ENCODE results near the gene TACC3.

TACC3 gene

DNA sequence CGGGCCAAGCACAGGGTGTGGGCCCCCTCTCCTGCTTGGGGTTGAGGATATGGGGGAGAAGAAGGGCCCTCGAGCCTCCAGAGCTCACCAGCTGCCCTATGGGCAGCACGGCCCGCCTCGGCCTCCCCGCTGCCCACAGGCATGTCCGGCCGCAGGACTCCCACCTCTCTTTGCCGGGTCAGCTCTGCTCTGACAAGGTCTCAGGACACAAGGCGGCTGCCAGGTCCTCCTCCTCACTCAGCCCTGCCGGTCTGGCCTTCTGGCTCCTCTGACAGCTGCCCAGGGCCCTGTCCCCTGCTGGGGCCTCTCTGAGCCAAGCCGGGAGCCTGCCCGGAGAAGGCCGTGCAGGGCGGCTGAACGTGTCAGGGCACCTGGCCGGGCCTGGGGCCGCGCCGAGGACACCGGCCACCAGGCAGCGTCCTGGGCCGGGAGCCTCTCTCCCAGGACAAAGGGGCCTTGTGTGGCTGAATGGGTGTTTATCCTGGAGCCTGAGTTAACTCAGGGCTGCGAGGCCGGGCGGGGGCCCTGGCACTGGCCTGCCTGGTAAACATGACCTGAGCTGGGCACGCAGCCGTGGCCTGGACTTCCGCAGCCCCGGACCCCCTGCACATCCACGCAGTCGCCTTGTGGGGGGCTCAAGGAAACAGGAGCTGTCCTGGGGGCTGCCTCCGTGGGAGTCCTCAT is 25.7 kb downstream of the TACC3 start:
- DNase-seq (ENCODE audit: low read depth): no peak

DNA sequence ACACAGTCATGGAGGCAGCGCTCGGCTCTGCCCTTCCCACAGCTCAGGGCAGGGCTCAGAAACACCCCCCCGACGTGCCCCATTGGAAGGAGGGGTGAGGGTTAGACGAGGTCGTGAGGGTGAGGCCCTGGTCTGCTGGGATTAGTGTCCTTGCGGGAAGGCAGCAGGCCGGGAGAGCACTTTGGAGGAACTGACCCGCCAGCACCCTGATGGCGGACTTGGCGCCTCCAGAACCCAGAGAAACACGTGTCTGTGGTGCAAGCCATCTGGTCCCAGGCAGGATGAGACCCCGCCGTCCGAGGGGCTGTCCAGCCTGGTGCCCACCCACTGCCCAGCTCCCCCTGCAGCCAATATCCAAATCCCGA is 26.3 kb downstream of the TACC3 start:
- DNase-seq (ENCODE audit: low read depth): no peak

DNA sequence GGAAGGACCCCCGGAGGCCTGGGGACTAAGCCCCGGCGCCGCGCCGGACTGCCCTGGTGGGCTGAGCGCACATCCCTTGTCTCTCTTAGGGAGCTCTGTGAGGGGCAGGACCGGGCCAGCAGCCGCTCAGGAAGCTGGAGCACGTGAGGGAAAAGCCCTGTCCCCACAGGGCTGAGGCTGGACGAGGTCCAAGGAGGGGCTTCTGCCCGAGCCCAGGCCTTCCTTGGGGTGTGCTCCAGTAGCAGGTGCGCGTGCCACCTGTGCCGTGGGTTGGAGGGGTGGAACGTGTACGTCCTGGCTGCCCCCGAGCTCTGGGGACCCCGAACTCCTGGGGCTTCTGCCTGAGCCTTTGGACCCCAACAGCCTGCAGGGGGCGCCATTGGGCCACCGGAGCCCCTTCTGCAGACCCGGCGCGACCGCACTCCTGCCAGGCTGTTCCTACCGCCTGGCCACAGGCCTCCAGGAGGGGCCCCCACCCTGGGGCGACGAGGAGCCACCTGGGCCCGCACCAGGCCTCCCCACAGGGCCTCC is 27.2 kb downstream of the TACC3 start:
- no peak for DNase-seq (ENCODE audit: low read depth)

DNA sequence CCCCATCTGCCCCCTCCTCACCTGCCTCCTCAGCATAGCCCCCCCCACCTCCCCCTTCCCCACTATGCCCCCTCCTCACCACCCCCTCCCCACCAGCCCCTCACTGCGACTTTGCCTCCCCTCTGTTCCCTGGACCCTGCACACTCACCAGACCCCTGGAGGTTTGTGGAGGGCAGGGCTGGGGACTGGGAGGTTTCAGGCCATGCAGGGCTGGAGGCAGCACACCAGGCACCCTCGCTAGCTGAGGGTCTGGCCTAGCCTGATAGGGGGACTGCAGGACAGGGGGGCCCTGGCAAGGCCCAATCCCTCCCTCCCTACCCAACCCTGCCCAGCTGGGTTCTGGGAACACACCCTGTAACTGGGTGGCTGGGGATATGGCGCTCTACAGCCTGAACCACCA is 28.0 kb downstream of the TACC3 start:
- DNase-seq (ENCODE audit: low read depth): no peak

DNA sequence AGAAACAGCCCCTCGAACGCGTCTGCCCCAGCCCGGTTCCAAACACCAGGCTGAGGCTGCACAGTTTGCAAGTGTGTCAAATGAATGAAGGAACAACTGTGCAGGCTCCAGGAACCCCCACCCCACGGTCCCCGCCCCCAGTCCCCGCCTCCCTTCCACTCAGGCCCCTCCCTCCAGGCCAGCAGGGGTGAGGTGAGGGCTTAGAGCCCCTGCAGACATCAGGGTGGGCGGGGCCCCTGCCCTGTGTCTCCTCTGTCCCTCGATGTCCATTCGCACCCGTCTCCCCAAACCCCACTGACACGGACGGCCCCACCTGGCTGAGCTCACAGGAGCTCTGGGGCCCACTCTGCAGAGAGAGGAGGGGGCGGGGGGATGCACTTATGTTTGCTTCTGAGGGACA is 28.5 kb downstream of the TACC3 start:
- no peak for DNase-seq (ENCODE audit: low read depth)

DNA sequence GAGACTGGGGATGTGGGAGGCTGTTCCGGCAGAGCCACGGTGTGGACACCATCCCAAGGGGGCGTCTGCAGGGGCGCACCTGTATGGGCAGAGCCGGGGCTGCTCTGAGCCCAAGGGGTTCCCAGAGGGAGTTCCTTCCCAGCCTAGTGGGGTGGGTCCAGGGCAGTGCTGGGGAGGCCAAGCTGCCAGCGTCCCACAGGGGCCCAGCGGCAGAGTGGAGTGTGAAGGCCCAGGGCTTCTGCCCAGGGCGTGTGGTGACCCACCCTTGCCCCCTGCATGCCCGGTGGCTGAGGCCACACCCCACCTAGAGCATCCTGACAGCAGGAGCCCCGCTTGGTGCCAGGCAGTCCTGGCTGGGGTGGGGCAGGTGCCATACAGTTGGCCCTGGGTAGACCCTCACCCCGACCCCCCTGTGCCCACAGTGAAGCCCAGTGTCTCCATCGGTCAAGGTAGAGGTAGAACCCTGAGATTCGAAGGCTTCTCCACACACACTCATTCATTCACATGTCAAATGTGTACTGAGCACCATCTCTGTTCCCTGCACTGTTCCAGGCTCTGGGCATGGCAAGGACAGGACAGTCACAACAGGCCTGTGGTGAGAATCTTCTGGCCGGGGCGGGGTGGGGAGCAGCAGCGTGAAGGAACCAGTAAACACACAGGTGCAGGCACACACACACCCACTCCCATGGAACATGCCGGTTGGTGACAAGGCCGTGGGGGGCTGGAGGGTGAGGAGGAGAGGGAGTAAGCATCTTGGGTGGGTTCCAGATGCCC is 29.2 kb downstream of the TACC3 start:
- DNase-seq (ENCODE audit: low read depth): no peak

DNA sequence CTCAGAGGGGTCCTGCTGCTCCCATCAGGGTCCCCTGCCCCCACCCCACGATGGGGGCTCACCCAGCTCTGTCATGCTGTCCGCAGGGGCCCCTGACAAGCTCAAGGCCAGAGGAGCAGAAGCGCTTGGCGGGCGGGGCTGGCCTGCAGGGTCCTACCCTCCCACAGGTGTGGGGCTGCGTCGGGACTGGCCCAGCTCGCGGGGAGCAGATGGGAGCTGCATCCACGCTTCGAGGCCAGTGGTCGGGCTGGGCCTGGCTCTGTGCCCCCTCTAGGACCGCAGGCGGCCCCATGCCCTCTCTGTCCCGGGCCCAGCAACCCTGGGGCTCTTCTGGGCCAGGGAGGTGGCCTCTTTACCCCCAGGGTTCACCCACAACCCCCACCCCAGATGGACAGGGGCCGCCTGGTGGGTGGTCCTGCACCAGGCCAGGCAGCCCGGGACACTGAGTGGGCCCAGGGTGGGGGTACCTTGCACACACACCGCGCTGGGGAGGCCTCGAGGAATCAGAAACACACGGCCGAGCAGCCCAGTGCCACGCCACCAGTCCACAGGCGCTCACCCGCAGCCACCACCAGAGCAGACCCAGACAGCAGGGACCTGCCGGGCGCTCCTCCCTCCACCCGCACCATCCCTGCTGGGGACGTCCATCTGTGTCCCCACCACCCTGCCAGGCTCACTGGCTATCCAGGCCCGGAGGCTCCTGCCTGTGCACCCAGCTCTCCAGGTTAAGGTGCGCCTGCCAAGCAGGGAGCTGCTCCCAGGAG is 30.0 kb downstream of the TACC3 start:
- DNase-seq (ENCODE audit: low read depth): no peak

DNA sequence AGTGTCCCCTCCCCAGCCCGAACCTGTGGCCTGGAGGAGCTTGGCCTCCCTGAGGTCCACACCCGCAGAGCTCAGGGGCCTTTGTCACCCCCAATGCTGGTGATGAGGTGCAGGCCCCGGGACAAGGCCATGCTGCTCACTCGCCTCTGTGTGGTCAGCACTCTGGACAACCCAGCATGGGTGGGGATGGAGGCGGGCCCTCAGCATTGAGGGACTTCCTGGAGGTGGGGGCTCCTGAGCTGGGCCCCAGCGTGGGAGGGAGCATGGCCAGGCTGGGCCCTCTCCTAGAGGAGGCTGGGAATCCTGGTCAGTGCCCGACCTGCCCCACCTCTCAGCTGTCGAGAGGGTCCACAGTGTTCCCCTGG is 30.6 kb downstream of the TACC3 start:
- DNase-seq (ENCODE audit: low read depth): no peak

DNA sequence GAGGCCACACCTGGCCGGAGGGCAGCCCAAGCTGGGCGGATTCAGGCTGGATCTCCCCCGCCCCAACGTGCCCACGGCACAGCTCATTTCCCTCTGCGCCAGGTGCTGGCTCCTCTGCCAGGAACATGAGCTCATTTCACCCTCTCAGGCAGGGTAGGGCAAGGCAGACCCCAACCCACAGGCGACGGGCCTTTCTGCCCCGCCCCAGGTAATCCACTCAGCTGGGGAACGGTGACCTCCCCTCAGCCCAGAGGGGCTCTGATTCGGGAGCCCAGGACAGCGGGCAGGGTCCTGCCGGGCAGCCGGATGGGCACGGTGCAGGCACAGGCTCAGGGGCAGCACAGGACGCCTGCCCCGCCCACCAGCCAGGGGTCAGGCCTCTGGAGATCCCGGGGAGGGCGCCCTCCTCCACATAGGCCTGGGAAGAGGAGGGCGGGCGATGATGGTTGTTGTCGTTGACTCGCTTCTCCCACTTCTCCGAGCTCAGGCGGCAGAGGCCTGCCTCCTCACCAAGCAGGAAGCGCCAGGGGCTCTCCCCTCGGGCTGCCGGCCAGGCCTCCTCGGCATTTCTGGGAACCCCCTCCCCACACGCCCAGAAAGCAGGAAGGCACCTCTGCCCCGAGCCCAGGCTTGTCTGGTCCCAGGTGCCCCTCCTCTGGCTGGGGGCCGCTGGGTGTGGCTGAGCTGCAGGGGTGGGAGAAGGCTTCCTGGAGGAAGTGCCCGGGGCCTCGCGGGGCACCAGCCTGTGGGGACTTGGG is 31.1 kb downstream of the TACC3 start:
- DNase-seq (ENCODE audit: low read depth): no peak

DNA sequence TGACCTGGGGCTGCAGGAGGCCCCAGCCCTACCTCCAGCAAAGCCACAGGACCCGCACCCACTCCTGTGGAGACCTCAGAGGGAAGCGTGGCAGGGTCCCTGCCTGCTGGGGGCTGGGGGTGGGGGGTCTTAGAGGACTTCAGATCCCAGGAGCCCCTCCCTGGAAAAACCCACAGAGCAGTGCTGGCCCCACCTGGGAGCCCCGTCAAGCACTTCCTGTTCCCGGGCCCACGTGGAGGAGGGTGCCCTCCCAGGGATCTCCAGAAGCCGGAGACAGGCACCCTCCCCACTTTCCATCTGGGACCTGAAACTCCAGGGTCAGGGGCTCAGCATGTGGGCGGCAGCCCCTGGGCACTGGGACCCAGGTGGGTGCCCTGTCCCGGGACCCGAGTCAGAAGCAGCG is 32.0 kb downstream of the TACC3 start:
- DNase-seq (ENCODE audit: low read depth): no peak

DNA sequence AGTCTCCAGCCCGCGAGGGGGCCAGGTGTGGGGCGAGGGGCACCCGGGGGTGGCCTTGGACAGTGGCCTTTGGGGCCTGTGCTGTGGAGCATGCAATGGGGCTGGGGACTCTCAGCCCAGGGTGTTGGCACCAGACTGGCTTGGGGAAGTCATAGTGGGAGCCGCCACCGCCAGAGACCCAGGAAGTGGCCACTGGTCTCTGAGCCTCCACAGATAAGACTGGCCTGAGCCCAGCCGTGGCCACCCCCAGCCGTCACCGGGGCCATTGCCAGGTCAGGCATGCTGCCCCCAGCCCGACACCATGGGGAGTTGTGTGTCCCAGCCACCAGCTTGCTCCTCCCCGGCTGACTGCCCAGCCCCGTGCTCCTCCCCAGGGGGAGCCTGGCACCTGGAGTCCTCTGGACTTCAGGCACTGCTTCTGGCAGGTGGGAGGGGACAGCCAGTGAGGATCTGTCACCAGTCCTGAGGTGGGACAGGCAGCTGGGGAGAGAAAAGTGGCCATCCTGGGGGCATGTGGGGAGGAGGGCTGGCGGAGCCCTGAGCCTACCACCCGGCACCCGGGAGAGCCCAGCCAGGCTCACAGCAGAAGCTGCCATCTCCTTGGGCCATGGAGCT is 32.5 kb downstream of the TACC3 start:
- DNase-seq (ENCODE audit: low read depth): no peak

DNA sequence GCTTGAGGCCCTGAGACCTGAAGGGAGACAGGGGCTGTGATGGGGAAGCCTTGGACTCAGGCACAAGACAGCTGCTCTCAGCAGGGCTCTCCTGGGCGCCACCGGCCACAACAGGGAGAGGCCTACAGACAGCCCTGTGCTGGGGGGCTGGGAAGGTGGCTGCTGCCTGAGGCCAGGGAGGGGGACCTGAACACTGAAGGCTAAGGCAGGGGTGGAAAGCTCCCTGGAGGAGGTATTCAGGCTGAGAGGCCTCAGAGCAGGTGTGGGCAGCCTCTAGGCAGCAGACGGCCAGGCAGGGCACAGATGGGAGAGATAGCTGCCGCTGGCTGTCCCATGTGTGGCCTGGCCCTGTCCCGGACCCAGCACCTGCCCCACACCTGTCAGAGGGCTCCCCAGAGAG is 33.0 kb downstream of the TACC3 start:
- DNase-seq (ENCODE audit: low read depth): no peak

DNA sequence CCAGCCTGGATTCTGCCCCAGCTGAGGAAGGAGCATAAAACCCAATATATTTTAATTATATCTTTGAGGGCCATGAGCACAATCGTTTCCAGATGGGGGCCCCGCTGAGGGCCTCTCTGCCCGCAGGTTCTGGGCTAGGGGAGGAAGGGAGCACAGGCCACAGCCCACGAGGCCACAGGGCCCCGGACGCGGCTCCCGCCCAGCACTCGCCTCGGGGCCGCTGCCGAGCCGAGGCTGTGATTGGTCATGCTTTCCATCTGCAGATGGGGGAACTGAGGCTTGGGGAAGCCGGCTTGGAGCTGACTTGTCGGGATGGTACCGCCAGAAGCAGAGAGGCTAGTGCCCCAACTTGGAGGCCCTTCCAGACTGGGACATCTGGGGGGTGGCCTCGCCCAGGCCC is 34.0 kb downstream of the TACC3 start:
- no peak for DNase-seq (ENCODE audit: low read depth)

DNA sequence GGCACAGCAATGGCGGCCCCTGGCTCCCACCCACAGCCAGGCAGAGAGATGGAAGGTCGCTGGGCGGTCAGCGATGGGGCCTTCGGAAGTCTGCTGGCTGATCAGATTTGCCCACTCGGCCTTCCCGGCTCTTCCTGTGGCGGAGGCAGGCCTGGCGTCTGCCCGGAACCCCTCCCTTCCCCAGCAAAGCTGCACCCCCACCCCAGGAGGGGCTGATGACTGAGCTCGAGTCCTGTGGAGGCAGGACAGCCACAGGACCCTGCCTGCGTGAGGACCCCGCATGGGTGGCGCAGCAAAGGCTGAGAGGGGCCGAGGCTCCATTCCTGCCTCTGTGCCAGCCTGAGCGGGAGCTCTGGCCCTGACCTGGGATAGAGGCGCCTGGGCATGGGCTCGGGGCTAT is 34.8 kb downstream of the TACC3 start:
- no peak for DNase-seq (ENCODE audit: low read depth)

DNA sequence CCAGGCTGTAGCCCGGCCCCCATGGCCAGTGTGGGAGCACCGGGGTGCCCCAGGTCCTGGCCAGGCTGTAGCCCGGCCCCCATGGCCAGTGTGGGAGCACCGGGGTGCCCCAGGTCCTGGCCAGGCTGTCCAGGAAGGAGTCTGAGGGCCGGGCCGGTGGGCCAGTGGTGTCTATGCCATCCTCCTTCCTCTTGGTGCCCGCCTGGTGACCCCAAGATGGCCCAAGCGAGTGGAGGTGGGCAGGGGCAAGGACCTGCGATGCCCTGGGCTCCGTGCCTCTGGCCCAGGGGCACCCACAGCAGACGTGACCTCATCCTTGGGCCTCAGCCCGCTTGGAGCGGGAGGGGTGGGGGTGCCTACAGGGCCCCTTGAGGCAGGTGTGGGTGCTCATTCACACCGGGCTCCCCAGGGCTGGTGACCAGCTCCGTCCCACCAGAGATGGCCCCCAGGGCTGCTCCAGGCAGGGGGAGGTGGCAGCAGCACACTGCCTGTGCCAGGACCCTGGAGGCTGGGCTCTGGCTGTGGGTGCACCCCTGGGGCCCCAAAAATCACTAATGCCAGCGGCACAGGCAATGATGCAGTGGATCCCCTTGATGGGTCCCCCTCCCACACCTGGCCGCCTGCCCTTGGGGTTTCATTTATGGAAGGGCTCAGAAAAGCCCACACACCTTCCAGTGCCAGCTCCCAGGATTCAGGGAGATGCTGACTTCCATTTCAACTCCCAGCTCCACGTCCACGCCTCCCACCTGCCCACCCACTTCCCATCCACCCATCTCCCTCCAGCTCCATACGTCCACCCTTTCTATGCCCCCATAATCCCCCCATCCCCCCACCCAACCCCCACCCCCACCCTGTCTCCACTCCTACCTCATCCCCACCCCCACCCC is 35.8 kb downstream of the TACC3 start:
- DNase-seq (ENCODE audit: low read depth): no peak

DNA sequence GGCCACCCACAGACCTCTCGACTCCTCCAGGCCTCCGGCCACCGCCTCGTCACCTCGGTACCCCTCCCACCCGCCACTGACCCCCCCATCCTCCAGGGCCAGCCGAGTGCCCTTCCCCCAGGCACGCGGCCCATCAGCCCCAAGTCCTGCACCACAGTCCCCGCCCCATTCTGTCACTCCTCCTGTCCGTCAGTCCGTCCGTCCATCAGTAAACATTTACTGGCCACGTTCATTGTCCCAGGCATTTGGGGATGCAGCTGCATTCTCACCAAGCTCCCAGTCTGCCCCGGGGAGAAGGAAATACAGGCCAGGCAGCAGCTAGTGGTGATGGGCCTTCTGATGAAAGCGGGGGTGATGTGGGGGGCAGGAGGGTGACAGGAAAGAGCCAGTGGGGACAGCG is 36.5 kb downstream of the TACC3 start:
- DNase-seq (ENCODE audit: low read depth): no peak

DNA sequence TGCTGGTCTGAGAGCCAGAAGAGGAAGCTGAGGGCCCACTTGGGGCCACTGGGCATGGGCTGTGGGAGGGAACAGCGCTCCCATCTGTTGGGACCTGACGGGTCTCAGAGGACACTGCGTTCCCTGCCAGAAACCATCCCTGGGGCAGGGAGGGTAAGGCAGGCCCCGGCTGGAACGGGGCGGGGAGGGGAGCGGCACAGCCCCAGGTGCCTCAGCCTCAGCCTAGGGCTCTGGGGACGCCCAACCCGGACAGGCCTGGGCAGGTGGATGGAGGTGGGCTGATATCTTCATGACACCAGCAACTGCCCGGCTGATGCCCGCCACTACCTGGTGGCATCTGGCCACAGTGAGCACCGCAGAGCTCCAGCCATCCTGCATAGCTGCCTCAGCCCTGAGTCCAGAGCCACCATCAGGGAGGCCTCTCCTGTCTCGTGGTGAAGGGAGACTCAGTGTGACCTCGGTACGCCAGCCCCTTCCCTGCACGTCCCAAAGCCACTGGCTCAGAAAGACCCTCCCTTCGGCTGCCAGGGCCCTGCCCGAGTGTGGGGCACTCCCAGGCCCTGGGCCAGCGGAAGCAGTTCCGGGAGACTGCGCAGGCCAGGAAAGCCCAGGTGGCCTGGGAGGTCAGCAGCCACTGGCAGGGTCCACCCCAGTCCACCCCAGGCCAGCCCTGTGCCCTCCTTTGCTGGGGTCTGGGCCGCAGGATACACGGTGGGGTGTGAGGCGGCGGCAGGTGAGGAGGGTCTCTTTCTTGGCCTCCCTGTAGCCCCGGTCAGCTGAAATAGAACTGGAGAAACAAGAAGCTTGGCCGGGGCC is 37.2 kb downstream of the TACC3 start:
- no peak for DNase-seq (ENCODE audit: low read depth)

DNA sequence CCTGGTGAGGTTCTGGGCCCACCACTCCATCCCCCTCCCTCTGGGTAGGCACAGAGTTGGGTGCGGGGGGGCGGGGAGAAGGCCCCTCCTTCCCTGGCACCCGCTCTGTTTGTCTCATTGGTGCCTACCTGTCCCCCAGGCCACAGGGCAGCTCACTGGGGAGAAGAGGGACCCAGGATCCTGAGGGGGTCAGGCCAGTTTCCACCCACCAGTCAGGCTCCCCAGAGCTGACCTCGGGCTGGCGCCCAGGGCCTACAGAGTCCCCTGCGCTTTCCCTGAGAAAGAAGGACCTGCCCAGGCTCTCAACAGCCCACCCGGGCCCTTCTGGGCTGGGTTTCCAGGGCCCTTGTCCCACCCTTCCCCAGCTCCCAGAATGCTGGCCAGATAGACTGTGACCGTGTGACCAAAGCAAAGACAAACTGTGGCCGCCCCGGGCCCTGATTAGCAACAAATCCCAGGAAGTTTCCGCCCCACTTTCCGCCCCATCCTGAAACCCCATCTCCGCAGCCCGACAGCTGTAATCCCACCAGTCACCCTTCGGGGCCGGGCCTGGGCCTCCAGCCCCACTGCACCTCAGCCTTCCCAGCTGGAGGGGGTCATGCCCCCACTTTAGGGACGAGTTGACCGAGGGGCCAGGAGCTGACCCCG is 38.0 kb downstream of the TACC3 start:
- no peak for DNase-seq (ENCODE audit: low read depth)

DNA sequence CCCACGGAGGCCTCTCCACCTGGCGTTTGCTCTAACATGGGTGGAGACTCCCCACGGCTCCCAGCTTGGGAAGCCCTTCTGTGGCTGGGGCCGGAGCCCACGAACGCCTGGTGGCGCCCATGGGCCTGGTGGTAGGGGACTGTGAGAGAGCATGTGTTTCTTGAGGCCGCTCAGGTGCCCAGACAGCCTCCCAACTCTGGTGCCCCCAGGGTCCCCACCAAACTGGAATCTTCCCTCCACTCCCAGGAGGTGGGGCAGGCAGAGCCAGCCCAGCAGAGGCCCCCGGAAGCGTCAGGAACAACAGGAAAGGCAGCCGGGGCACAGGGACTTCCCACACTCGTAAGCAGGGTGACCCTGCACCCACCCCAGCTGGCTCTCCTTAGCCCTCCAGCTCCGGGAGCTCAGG is 38.5 kb downstream of the TACC3 start:
- no peak for DNase-seq (ENCODE audit: low read depth)

Data from HS-27A (cell line).